Nephron (organoid): ENCODE data around the gene TDRKH.
"Not testable (repeated sequence)": the region's sequence is repeated elsewhere in the genome, so short reads cannot be mapped to it uniquely, and the experiment has no call there.

Source experiments
- H3K27ac Mint-ChIP-seq, 3 experiments: 2 replicates each; pipeline ENCODE4 v1.8.0; 2020; ENCODE audit warnings: mixed read lengths in 3 of 3, mild to moderate bottlenecking in 2 of 3, moderate library complexity in 1 of 3
- H3K27me3 Mint-ChIP-seq: 2 replicates; pipeline ENCODE4 v1.8.0; 2021; ENCODE audit warnings: low read depth, mild to moderate bottlenecking, moderate library complexity, mixed read lengths
- H3K36me3 Mint-ChIP-seq: 2 replicates; pipeline ENCODE4 v1.8.0; 2020; ENCODE audit warnings: low read depth, mixed read lengths
- H3K4me1 Mint-ChIP-seq: 2 replicates; pipeline ENCODE4 v1.8.0; 2020; ENCODE audit warnings: mixed read lengths
- H3K4me3 Mint-ChIP-seq, 3 experiments: 2 replicates each; pipeline ENCODE4 v1.8.0; 2020; ENCODE audit warnings: mild to moderate bottlenecking in 3 of 3, mixed read lengths in 3 of 3, moderate library complexity in 2 of 3
- H3K9me3 Mint-ChIP-seq: 2 replicates; pipeline ENCODE4 v1.8.0; 2020; ENCODE audit warnings: mixed read lengths
- CTCF ChIP-seq, 3 experiments: fragments of 200-600 bp; sonication (generic); IDR thresholded peaks; one replicate each; pipeline ENCODE4 v1.5.0; 2021; ENCODE audit warnings: antibody characterized with exemption in 3 of 3; ENCODE audit not compliant: unreplicated experiment in 3 of 3

The TDRKH gene

DNA sequence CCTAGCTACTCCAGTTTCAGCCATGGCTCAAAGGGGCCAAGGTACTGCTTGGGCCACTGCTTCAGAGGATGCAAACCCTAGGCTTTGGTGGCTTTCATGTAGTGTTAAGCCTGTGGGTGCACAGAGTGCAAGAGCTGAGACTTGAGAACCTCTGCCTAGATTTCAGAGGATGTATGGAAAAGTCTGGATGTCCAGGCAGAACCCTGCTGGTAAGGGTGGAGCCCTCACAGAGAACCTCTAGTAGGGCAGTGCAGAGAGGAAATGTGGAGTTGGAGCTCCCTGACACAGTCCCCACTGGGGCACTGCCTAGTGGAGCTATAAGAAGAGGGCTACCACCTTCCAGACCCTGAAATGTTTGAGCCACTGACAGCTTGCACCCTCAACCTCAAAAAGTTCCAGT, 52.8 kb downstream of the TDRKH start:
- H3K36me3 Mint-ChIP-seq: no peaks in the 10 kb centered on the region
- no peaks in the 10 kb centered on the region for H3K4me1 Mint-ChIP-seq
- peaks cover 35% of the 10 kb centered on the region for H3K27me3 Mint-ChIP-seq
- H3K4me3 Mint-ChIP-seq: no peak overlapping the region
- TF ChIP-seq CTCF (IDR thresholded peaks at IDR 0.05; ENCODE audit: unreplicated experiment in 3 of 3): no peak
- peaks cover 12% of the 10 kb centered on the region for H3K9me3 Mint-ChIP-seq
- no peak overlapping the region for H3K27ac Mint-ChIP-seq

DNA sequence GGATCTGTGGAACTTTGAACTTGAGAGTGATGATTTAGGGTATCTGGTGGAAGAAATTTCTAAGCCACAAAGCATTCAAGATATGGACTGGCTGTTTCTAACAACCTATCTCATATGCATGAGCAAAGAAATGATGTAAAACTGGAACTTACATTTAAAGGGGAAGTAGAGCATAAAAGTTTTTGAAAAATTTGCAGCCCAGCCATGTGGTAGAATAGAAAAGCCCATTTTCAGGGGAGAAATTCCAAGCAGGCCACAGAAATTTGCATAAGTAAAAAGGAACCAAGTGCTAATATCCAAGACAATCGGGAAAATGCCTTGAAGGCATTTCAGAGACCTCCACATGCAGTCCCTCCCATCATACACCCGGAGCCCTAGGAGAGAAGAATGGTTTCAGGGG, 53.3 kb downstream of the TDRKH start:
- peaks cover 12% of the 10 kb centered on the region for H3K9me3 Mint-ChIP-seq
- no peak overlapping the region for H3K27ac Mint-ChIP-seq
- TF ChIP-seq CTCF (IDR thresholded peaks at IDR 0.05; ENCODE audit: unreplicated experiment in 3 of 3): no peak
- H3K36me3 Mint-ChIP-seq: no peaks in the 10 kb centered on the region
- no peaks in the 10 kb centered on the region for H3K4me1 Mint-ChIP-seq
- H3K27me3 Mint-ChIP-seq: peaks cover 34% of the 10 kb centered on the region
- no peak overlapping the region for H3K4me3 Mint-ChIP-seq

DNA sequence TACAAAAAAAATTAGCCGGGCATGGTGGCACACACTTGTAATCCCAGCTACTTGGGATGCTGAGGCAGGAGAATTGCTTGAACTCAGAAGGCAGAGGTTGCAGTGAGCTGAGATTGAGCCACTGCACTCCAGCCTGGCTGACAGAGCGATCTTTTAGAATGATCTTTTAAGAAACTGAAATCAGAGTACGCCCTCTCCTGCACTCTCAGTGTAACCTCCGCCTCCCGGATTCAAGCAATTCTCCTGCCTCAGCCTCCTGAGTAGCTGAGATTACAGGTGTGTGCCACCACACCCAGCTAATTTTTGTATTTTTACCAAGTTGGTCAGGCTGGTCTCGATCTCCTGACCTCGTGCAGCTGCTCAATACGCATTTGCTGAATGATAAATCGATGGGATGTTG, 56.3 kb downstream of the TDRKH start:
- not testable (repeated sequence) for H3K4me1 Mint-ChIP-seq, H3K36me3 Mint-ChIP-seq, H3K4me3 Mint-ChIP-seq, H3K27ac Mint-ChIP-seq
- Mint-ChIP-seq H3K27me3 (peaks cover 39% of the 10 kb centered on the region), H3K9me3 (peaks cover 12% of the 10 kb centered on the region)

- Mint-ChIP-seq H3K27ac (no peak overlapping the region), H3K27me3 (peaks cover 43% of the 10 kb centered on the region), H3K4me3 (no peak overlapping the region), H3K36me3 (no peaks in the 10 kb centered on the region), H3K9me3 (peaks cover 9% of the 10 kb centered on the region), H3K4me1 (peaks cover 8% of the 10 kb centered on the region)
- TF ChIP-seq CTCF (IDR thresholded peaks at IDR 0.05; ENCODE audit: unreplicated experiment in 3 of 3): no peak
These were observed 57.2 kb downstream of the TDRKH start for GRCh38 chr1:151733126-151733525.

DNA sequence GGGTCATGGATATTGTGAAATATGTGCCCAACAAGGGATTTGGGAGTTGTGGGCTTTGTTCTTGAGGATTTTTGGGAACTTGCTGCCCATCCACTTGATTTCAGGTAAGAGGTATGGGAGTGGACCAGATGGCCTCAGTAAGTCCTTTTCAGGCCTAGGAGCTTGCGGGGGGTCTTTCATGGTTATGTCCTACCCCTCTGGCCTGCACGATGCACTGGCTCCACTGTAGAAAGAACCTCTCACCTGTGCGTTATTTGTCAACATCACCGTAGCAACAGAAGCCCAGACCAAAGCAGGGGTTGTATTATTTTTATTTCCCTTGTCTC, 60.4 kb downstream of the TDRKH start:
- no peak for TF ChIP-seq CTCF (IDR thresholded peaks at IDR 0.05; ENCODE audit: unreplicated experiment in 3 of 3)
- no peak overlapping the region for H3K27ac Mint-ChIP-seq
- peaks cover 58% of the 10 kb centered on the region for H3K27me3 Mint-ChIP-seq
- H3K36me3 Mint-ChIP-seq: no peaks in the 10 kb centered on the region
- H3K9me3 Mint-ChIP-seq: no peaks in the 10 kb centered on the region
- H3K4me3 Mint-ChIP-seq: no peak overlapping the region
- peaks cover 10% of the 10 kb centered on the region for H3K4me1 Mint-ChIP-seq

DNA sequence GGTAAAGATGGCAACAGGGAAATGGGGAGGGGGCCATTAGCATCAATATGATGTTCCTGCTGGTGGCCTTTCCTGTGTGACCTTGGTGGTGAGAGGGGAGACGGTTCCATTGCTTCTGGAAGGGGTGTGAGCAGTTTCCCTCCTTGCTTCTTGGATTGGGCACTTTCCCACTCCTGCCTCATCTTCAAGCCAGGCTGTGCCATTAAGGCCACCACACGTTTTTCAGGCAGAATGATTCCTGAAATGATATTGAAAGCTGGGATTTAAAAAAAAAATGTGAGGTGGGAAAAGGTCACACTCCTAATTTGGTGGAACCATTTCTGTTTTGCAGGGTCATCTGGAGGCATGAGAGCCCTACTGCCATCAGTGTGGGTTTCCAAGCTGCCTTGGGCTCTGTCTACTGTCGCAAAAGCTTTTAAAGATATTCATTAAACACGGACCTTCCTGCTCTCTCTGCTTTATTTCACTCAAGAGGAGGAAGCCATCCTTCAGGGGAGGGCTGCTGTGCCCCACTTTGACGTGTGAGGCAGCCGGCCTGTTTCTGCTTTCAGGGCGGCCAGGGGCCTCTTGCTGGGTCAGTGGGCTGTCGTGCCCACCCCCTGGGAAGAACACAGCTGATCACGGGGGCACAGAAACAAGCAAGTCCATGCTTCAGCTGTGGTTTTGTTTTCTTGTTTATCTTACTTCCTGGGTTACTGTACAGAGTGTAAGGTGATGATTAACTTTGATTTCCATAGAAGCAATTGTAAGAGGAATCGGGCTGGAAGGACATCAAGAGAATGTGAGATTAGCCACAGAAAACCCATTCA, 60.9 kb downstream of the TDRKH start:
- no peak for TF ChIP-seq CTCF (IDR thresholded peaks at IDR 0.05; ENCODE audit: unreplicated experiment in 3 of 3)
- H3K27me3 Mint-ChIP-seq: peaks cover 61% of the 10 kb centered on the region
- no peaks in the 10 kb centered on the region for H3K9me3 Mint-ChIP-seq
- peaks cover 10% of the 10 kb centered on the region for H3K4me1 Mint-ChIP-seq
- H3K27ac Mint-ChIP-seq: no peak overlapping the region
- no peaks in the 10 kb centered on the region for H3K36me3 Mint-ChIP-seq
- H3K4me3 Mint-ChIP-seq: no peak overlapping the region
